Measurements from ENCODE around the gene PMF1.

DNA sequence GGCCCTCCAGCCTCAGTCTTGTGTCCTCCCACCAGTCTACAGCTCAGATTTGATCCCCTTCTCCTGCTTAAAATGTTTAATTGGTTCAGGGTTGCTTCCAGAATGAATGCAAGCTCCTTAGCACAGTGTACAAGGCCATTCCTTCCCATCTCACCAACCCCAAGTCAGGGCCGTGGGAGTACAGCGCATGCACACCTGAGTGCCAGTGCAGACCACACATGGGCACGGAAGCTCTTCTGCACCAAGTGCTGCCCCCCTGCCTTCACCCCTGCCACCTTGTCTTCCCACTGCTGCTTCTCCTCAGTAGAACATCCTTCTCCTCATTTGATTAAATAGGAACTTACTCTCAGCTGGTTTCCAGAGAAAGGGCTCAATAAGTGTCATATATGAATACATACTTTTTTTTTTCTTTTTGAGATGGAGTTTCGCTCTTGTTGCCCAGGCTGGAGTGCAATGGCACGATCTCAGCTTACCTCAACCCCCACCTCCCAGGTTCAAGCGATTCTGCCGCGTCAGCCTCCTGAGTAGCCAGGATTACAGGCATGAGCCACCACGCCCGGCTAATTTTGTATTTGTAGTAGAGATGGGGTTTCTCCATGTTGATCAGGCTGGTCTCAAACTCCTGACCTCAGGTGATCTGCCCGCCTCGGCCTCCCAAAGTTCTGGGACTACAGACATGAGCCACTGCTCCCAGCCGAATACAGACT, 9.3 kb downstream of the PMF1 start:
- TF ChIP-seq, protein P1, sequence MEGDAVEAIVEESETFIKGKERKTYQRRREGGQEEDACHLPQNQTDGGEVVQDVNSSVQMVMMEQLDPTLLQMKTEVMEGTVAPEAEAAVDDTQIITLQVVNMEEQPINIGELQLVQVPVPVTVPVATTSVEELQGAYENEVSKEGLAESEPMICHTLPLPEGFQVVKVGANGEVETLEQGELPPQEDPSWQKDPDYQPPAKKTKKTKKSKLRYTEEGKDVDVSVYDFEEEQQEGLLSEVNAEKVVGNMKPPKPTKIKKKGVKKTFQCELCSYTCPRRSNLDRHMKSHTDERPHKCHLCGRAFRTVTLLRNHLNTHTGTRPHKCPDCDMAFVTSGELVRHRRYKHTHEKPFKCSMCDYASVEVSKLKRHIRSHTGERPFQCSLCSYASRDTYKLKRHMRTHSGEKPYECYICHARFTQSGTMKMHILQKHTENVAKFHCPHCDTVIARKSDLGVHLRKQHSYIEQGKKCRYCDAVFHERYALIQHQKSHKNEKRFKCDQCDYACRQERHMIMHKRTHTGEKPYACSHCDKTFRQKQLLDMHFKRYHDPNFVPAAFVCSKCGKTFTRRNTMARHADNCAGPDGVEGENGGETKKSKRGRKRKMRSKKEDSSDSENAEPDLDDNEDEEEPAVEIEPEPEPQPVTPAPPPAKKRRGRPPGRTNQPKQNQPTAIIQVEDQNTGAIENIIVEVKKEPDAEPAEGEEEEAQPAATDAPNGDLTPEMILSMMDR (IDR thresholded peaks at IDR 0.05; ENCODE audit: extremely low read depth in 1 of 2, insufficient read depth in 1 of 2, low read depth in 1 of 2, low read length in 2 of 2), result no peak
- TF ChIP-seq, protein P2, sequence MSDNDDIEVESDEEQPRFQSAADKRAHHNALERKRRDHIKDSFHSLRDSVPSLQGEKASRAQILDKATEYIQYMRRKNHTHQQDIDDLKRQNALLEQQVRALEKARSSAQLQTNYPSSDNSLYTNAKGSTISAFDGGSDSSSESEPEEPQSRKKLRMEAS (IDR thresholded peaks at IDR 0.05; ENCODE audit: insufficient read depth, insufficient read length), result no peak
- TF ChIP-seq POLR2A (IDR thresholded peaks at IDR 0.05; ENCODE audit: low read depth, low read length) (no peak), EZH2 (IDR thresholded peaks at IDR 0.05; ENCODE audit: borderline replicate concordance, low read depth, low read length, severe bottlenecking) (no peak), POLR2AphosphoS5 (IDR thresholded peaks at IDR 0.05; ENCODE audit: insufficient read depth, low read depth, low read length) (no peak), GATA2 (IDR thresholded peaks at IDR 0.05; ENCODE audit: insufficient read depth, insufficient read length, low read depth, low read length) (no peak)

All from endothelial cell of umbilical vein (primary cell).